Measurements from ENCODE around the gene HPSE.

DNA sequence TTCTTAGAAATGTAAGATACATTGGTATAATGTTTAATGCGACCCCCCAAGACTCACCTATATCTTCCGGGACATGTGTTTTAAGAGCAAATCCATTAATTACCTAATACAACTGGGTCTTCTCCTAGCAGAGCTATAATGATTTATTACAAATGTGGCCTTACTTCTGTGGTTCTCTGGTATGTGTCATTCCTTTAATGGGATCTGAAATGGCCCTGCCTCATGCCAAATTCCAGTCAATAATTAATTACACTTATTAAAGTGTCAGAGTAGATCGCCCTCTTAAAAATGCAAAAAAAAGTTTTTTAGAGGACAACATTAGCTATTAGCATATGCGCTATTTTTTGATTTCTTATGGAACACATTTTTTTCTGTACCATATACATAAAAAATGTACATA is 17.0 kb downstream of the HPSE start:
- TF ChIP-seq, protein P1, sequence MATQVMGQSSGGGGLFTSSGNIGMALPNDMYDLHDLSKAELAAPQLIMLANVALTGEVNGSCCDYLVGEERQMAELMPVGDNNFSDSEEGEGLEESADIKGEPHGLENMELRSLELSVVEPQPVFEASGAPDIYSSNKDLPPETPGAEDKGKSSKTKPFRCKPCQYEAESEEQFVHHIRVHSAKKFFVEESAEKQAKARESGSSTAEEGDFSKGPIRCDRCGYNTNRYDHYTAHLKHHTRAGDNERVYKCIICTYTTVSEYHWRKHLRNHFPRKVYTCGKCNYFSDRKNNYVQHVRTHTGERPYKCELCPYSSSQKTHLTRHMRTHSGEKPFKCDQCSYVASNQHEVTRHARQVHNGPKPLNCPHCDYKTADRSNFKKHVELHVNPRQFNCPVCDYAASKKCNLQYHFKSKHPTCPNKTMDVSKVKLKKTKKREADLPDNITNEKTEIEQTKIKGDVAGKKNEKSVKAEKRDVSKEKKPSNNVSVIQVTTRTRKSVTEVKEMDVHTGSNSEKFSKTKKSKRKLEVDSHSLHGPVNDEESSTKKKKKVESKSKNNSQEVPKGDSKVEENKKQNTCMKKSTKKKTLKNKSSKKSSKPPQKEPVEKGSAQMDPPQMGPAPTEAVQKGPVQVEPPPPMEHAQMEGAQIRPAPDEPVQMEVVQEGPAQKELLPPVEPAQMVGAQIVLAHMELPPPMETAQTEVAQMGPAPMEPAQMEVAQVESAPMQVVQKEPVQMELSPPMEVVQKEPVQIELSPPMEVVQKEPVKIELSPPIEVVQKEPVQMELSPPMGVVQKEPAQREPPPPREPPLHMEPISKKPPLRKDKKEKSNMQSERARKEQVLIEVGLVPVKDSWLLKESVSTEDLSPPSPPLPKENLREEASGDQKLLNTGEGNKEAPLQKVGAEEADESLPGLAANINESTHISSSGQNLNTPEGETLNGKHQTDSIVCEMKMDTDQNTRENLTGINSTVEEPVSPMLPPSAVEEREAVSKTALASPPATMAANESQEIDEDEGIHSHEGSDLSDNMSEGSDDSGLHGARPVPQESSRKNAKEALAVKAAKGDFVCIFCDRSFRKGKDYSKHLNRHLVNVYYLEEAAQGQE (IDR thresholded peaks at IDR 0.05; ENCODE audit: insufficient read depth in 1 of 2, low read depth in 2 of 2, low read length in 1 of 2) = no peak
- TF ChIP-seq, protein P2, sequence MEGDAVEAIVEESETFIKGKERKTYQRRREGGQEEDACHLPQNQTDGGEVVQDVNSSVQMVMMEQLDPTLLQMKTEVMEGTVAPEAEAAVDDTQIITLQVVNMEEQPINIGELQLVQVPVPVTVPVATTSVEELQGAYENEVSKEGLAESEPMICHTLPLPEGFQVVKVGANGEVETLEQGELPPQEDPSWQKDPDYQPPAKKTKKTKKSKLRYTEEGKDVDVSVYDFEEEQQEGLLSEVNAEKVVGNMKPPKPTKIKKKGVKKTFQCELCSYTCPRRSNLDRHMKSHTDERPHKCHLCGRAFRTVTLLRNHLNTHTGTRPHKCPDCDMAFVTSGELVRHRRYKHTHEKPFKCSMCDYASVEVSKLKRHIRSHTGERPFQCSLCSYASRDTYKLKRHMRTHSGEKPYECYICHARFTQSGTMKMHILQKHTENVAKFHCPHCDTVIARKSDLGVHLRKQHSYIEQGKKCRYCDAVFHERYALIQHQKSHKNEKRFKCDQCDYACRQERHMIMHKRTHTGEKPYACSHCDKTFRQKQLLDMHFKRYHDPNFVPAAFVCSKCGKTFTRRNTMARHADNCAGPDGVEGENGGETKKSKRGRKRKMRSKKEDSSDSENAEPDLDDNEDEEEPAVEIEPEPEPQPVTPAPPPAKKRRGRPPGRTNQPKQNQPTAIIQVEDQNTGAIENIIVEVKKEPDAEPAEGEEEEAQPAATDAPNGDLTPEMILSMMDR (IDR thresholded peaks at IDR 0.05) = no peak
- TF ChIP-seq POLR2AphosphoS5 (IDR thresholded peaks at IDR 0.05; ENCODE audit: low read depth, low read length) (no peak), SIN3A (IDR thresholded peaks at IDR 0.05; ENCODE audit: borderline replicate concordance, insufficient read depth, low read depth, low read length) (no peak)

Measured in Panc1 (cell line).